GM12878 (cell line): ENCODE measurements around the gene SLC7A1. TPM values are rescaled to one million over a fixed set of nuclear protein-coding genes. Genes with fewer than 3 reads are reported as not detected.

Experiments used
- ATAC-seq: fragments of 200-7000 bp; cut with Tn5 transposase; 3 replicates; pipeline ENCODE4 v1.9.1; 2020; ENCODE audit warnings: mild to moderate bottlenecking, moderate library complexity
- BruUV-seq: library from RNA; stranded (reverse); fragments of 400-500 nt; replicated peaks from 2 replicates; lab custom pipeline; 2021; lab: Mats Ljungman, UMichigan
- CTCF ChIA-PET: fragments of 300-600 bp; sonication (Branson Sonifier 250); formaldehyde crosslinking; extraction: SDS; loops from one replicate; lab custom pipeline; 2021; ENCODE audit warnings: inconsistent platforms; lab: Yijun Ruan, JAX
- POLR2A ChIA-PET: fragments of 350-600 bp; formaldehyde crosslinking; extraction: SDS; loops from one replicate; lab custom pipeline; 2021; ENCODE audit warnings: inconsistent platforms; lab: Charles Lee
- RAD21 ChIA-PET: fragments of 300-600 bp; sonication (Branson Sonifier 250); formaldehyde crosslinking; loops from one replicate; lab custom pipeline; 2023; ENCODE audit warnings: antibody characterized with exemption; ENCODE audit not compliant: unreplicated experiment; lab: Charles Lee
- SMC1A ChIA-PET: fragments of 300-600 bp; sonication (Branson Sonifier 250); formaldehyde crosslinking; loops from one replicate; lab custom pipeline; 2023; ENCODE audit not compliant: unreplicated experiment, uncharacterized antibody; lab: Charles Lee
- DNase-seq: peaks from one replicate; pipeline ENCODE4 v3.0.0-alpha.2; 2011; ENCODE audit warnings: low read depth, low spot score
- FAIRE-seq: peaks from 3 replicates; lab custom pipeline; 2011; peaks lifted over from hg19 to GRCh38; lab: Jason Lieb, UNC
- H2AFZ ChIP-seq: 2 replicates; pipeline ENCODE4 v1.6.0; 2011; ENCODE audit warnings: low read depth, low read length, control low read depth; ENCODE audit not compliant: control insufficient read depth
- H3K27ac ChIP-seq: 2 replicates; pipeline ENCODE4 v1.5.1; 2011; ENCODE audit warnings: control low read depth; ENCODE audit not compliant: control insufficient read depth, insufficient read depth
- H3K27me3 ChIP-seq, 2 experiments: replicated peaks in 1 of 2; 2 replicates each; pipeline versions ENCODE4 v1.6.0 to v1.6.1; 2011; ENCODE audit warnings: low read length in 1 of 2; ENCODE audit not compliant: control insufficient read depth in 2 of 2, insufficient read depth in 2 of 2
- H3K36me3 ChIP-seq, 2 experiments: 2 replicates each; pipeline ENCODE4 v1.5.1; 2011; ENCODE audit warnings: low read length in 1 of 2; ENCODE audit not compliant: control insufficient read depth in 2 of 2, insufficient read depth in 2 of 2
- H3K4me1 ChIP-seq: 2 replicates; pipeline ENCODE4 v1.6.1; 2011; ENCODE audit warnings: mild to moderate bottlenecking, low read length, moderate library complexity, mixed read lengths; ENCODE audit not compliant: control insufficient read depth, insufficient read depth
- H3K4me2 ChIP-seq: 2 replicates; pipeline ENCODE4 v1.6.0; 2011; ENCODE audit warnings: control low read depth; ENCODE audit not compliant: control insufficient read depth, insufficient read depth
- H3K4me3 ChIP-seq: fragments of 200-600 bp; sonication (generic); 2 replicates; pipeline ENCODE4 v1.5.1; 2016
- H3K79me2 ChIP-seq: 2 replicates; pipeline ENCODE4 v1.6.0; 2011; ENCODE audit warnings: low read length; ENCODE audit not compliant: control insufficient read depth, insufficient read depth
- H3K9ac ChIP-seq: 2 replicates; pipeline ENCODE4 v1.8.0; 2011; ENCODE audit warnings: low read length, control low read depth, mixed read lengths; ENCODE audit not compliant: control insufficient read depth, insufficient read depth
- H3K9me3 ChIP-seq: replicated peaks from 3 replicates; pipeline ENCODE4 v1.5.1; 2011; ENCODE audit warnings: mild to moderate bottlenecking, low read length; ENCODE audit not compliant: control insufficient read depth, insufficient read depth
- H4K20me1 ChIP-seq: 2 replicates; pipeline ENCODE4 v1.6.0; 2011; ENCODE audit not compliant: control insufficient read depth, insufficient read depth
- CHD2 ChIP-seq: IDR thresholded peaks from 2 replicates; pipeline ENCODE4 v1.6.1; 2011; ENCODE audit warnings: low read depth, low read length, improper control_type of control experiment, borderline replicate concordance
- EGR1 ChIP-seq, 2 experiments: IDR thresholded peaks; 1 replicate in 1 of 2; 2 replicates in 1 of 2; pipeline ENCODE4 v1.6.1; 2011 to 2012; ENCODE audit warnings: low read depth in 2 of 2, low read length in 2 of 2, borderline replicate concordance in 1 of 2, mild to moderate bottlenecking in 1 of 2, moderate library complexity in 1 of 2
- KDM1A ChIP-seq: fragments of 200-600 bp; sonication (generic); IDR thresholded peaks from 2 replicates; pipeline ENCODE4 v1.6.1; 2016; ENCODE audit warnings: borderline replicate concordance
- NR2C1 ChIP-seq: fragments of 450-650 bp; IDR thresholded peaks from 2 replicates; pipeline ENCODE4 v1.6.1; 2017; ENCODE audit warnings: antibody characterized with exemption, mild to moderate bottlenecking, moderate library complexity
- PAX5 ChIP-seq: IDR thresholded peaks from 2 replicates; pipeline ENCODE4 v1.6.1; 2011; ENCODE audit warnings: low read depth, low read length, borderline replicate concordance
- RB1 ChIP-seq: fragments of 450-650 bp; formaldehyde crosslinking; IDR thresholded peaks from 2 replicates; pipeline ENCODE4 v1.6.1; 2017; ENCODE audit warnings: mild to moderate bottlenecking, borderline replicate concordance
- ZNF207 ChIP-seq: fragments of 450-650 bp; IDR thresholded peaks from 2 replicates; pipeline ENCODE4 v1.6.1; 2014; ENCODE audit warnings: antibody characterized with exemption, mild to moderate bottlenecking, borderline replicate concordance
- WGBS: methylation state at CpG from one replicate; pipeline ENCODE4 v1.1.6; 2016; ENCODE audit warnings: low lambda C conversion rate; ENCODE audit not compliant: insufficient replicate concordance, insufficient coverage; ENCODE audit errors: missing lambda C conversion rate; 5-methylcytosine and 5-hydroxymethylcytosine counted together
- in situ Hi-C: fragments of 300-500 bp; cut with MboI; formaldehyde crosslinking; loops from 9 replicates; pipeline ENCODE4 v1.14.3; 2018; ENCODE audit warnings: mixed read lengths
- intact Hi-C: fragments of 100-400 bp; cut with micrococcal nuclease; formaldehyde crosslinking; loops from one replicate; pipeline ENCODE4 v1.14.2; 2022; ENCODE audit not compliant: unreplicated experiment
- polyA plus RNA-seq, 11 experiments: library from polyadenylated mRNA; depleted of rRNA in 4 of 11; unstranded in 6 of 11; stranded (reverse) in 5 of 11; fragments of >200 nt; fragmentation: Nextera tagmentation in 4 of 11; fragmentation: Illumina TruSeq in 1 of 11; extraction: Ambion mirVana in 4 of 11; extraction: Trizol in 1 of 11; gene quantifications; 1 replicate in 1 of 11; 2 replicates in 10 of 11; pipeline versions ENCODE4 v1.2.1 to v1.2.3, GENCODE V29; 2011 to 2016; ENCODE audit warnings: inconsistent platforms in 2 of 11, missing spikeins in 2 of 11, low read depth in 1 of 11
- total RNA-seq, 4 experiments: library from RNA; depleted of rRNA in 3 of 4; stranded (reverse); fragments of >200 nt in 3 of 4; fragmentation: Illumina TruSeq in 1 of 4; extraction: Trizol in 1 of 4; gene quantifications; 2 replicates each; pipeline versions ENCODE4 v1.2.1 to v1.2.3, GENCODE V29; 2013 to 2021
- TF ChIP-seq, protein P1 (sequence below): fragments of 450-650 bp; IDR thresholded peaks from 2 replicates; pipeline ENCODE4 v1.6.1; 2018; ENCODE audit warnings: mild to moderate bottlenecking, low read depth, moderate library complexity; ENCODE audit not compliant: partially characterized antibody
- TF ChIP-seq, protein P2 (sequence below): fragments of 450-650 bp; IDR thresholded peaks from 2 replicates; pipeline ENCODE4 v1.6.1; 2016; ENCODE audit warnings: mild to moderate bottlenecking, moderate library complexity, borderline replicate concordance
- TF ChIP-seq, protein P3 (sequence below): fragments of 450-650 bp; IDR thresholded peaks from 2 replicates; pipeline ENCODE4 v1.6.1; 2017; ENCODE audit warnings: mild to moderate bottlenecking, moderate library complexity
- TF ChIP-seq, protein P4 (sequence below): fragments of 450-650 bp; IDR thresholded peaks from 2 replicates; pipeline ENCODE4 v1.6.1; 2016; ENCODE audit warnings: mild to moderate bottlenecking

SLC7A1 gene
- total and polyA plus RNA-seq, 10 of the 15 experiments (the other 5 are each of a cell fraction or from before 2014, with no cell fraction given) = 6.4 to 91.7 (median 23.4) TPM

DNA sequence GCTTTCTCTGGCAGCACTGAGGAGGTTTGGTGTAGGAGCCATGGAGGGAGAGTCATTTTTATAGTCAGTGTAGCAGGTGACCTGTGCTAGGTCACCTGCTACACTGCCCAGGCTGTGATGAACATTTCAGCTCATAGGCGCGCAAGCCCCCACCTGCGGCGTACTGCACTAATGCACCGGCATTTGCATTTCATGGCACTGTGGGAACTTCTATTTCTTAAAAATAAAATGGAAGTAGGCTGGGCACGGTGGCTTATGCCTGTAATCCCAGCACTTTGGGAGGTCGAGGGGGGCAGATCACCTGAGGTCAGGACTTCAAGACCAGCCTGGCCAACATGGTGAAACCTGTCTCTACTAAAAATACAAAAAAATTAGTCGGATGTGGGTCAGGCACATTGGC lies 101.0 kb downstream of the SLC7A1 start:
- CTCF ChIA-PET = interaction anchor here (3.9 kb wide), 1 partner anchor 22 kb away, joined by 14 read pairs; no protein-coding TSS in a partner anchor
- SMC1A ChIA-PET = interaction anchor here (1.2 kb wide), 1 partner anchor 39 kb away, joined by 3 read pairs; no protein-coding TSS in a partner anchor
- Histone ChIP-seq H3K9ac (no peak overlapping the region), H3K4me3 (no peak overlapping the region), H3K27me3 (no peaks in the 10 kb centered on the region), H3K4me1 (peaks cover 7% of the 10 kb centered on the region), H3K9me3 (no peaks in the 10 kb centered on the region), H3K79me2 (no peaks in the 10 kb centered on the region), H3K27ac (no peak overlapping the region), H3K4me2 (no peak overlapping the region), H2AFZ (no peak overlapping the region), H4K20me1 (no peaks in the 10 kb centered on the region), H3K36me3 (no peaks in the 10 kb centered on the region)
- FAIRE-seq (no peak), ATAC-seq (no peak), DNase-seq (no peak)
- 49% methylated on average over 8 of the region's 8 CpGs for WGBS
- in situ Hi-C loops (no loop called here), intact Hi-C loops (no loop called here)
- POLR2A ChIA-PET = no interaction called here
- RAD21 ChIA-PET = no interaction called here
- no TSS peak for BruUV-seq
- TF ChIP-seq KDM1A (no peak), CHD2 (no peak), PAX5 (no peak), RB1 (no peak), ZNF207 (no peak), NR2C1 (no peak), EGR1 (IDR thresholded peaks at IDR 0.05; ENCODE audit: borderline replicate concordance in 1 of 2, low read depth in 2 of 2, low read length in 2 of 2) (no peak)
- TF ChIP-seq, protein P1, sequence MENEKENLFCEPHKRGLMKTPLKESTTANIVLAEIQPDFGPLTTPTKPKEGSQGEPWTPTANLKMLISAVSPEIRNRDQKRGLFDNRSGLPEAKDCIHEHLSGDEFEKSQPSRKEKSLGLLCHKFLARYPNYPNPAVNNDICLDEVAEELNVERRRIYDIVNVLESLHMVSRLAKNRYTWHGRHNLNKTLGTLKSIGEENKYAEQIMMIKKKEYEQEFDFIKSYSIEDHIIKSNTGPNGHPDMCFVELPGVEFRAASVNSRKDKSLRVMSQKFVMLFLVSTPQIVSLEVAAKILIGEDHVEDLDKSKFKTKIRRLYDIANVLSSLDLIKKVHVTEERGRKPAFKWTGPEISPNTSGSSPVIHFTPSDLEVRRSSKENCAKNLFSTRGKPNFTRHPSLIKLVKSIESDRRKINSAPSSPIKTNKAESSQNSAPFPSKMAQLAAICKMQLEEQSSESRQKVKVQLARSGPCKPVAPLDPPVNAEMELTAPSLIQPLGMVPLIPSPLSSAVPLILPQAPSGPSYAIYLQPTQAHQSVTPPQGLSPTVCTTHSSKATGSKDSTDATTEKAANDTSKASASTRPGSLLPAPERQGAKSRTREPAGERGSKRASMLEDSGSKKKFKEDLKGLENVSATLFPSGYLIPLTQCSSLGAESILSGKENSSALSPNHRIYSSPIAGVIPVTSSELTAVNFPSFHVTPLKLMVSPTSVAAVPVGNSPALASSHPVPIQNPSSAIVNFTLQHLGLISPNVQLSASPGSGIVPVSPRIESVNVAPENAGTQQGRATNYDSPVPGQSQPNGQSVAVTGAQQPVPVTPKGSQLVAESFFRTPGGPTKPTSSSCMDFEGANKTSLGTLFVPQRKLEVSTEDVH = no peak
- TF ChIP-seq, protein P2, sequence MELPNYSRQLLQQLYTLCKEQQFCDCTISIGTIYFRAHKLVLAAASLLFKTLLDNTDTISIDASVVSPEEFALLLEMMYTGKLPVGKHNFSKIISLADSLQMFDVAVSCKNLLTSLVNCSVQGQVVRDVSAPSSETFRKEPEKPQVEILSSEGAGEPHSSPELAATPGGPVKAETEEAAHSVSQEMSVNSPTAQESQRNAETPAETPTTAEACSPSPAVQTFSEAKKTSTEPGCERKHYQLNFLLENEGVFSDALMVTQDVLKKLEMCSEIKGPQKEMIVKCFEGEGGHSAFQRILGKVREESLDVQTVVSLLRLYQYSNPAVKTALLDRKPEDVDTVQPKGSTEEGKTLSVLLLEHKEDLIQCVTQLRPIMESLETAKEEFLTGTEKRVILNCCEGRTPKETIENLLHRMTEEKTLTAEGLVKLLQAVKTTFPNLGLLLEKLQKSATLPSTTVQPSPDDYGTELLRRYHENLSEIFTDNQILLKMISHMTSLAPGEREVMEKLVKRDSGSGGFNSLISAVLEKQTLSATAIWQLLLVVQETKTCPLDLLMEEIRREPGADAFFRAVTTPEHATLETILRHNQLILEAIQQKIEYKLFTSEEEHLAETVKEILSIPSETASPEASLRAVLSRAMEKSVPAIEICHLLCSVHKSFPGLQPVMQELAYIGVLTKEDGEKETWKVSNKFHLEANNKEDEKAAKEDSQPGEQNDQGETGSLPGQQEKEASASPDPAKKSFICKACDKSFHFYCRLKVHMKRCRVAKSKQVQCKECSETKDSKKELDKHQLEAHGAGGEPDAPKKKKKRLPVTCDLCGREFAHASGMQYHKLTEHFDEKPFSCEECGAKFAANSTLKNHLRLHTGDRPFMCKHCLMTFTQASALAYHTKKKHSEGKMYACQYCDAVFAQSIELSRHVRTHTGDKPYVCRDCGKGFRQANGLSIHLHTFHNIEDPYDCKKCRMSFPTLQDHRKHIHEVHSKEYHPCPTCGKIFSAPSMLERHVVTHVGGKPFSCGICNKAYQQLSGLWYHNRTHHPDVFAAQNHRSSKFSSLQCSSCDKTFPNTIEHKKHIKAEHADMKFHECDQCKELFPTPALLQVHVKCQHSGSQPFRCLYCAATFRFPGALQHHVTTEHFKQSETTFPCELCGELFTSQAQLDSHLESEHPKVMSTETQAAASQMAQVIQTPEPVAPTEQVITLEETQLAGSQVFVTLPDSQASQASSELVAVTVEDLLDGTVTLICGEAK = no peak
- TF ChIP-seq, protein P3, sequence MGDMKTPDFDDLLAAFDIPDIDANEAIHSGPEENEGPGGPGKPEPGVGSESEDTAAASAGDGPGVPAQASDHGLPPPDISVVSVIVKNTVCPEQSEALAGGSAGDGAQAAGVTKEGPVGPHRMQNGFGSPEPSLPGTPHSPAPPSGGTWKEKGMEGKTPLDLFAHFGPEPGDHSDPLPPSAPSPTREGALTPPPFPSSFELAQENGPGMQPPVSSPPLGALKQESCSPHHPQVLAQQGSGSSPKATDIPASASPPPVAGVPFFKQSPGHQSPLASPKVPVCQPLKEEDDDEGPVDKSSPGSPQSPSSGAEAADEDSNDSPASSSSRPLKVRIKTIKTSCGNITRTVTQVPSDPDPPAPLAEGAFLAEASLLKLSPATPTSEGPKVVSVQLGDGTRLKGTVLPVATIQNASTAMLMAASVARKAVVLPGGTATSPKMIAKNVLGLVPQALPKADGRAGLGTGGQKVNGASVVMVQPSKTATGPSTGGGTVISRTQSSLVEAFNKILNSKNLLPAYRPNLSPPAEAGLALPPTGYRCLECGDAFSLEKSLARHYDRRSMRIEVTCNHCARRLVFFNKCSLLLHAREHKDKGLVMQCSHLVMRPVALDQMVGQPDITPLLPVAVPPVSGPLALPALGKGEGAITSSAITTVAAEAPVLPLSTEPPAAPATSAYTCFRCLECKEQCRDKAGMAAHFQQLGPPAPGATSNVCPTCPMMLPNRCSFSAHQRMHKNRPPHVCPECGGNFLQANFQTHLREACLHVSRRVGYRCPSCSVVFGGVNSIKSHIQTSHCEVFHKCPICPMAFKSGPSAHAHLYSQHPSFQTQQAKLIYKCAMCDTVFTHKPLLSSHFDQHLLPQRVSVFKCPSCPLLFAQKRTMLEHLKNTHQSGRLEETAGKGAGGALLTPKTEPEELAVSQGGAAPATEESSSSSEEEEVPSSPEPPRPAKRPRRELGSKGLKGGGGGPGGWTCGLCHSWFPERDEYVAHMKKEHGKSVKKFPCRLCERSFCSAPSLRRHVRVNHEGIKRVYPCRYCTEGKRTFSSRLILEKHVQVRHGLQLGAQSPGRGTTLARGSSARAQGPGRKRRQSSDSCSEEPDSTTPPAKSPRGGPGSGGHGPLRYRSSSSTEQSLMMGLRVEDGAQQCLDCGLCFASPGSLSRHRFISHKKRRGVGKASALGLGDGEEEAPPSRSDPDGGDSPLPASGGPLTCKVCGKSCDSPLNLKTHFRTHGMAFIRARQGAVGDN = no peak
- TF ChIP-seq, protein P4, sequence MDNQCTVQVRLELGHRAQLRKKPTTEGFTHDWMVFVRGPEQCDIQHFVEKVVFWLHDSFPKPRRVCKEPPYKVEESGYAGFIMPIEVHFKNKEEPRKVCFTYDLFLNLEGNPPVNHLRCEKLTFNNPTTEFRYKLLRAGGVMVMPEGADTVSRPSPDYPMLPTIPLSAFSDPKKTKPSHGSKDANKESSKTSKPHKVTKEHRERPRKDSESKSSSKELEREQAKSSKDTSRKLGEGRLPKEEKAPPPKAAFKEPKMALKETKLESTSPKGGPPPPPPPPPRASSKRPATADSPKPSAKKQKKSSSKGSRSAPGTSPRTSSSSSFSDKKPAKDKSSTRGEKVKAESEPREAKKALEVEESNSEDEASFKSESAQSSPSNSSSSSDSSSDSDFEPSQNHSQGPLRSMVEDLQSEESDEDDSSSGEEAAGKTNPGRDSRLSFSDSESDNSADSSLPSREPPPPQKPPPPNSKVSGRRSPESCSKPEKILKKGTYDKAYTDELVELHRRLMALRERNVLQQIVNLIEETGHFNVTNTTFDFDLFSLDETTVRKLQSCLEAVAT = no peak
